GM21576 (cell line): Measurements from ENCODE around the gene CAPN5.
"Not testable (repeated sequence)": the region's sequence is repeated elsewhere in the genome, so short reads cannot be mapped to it uniquely, and the experiment has no call there.

Experiments
- ATAC-seq: cut with Tn5 transposase; IDR thresholded peaks from one replicate; pipeline ENCODE4 v1.9.1; 2021; ENCODE audit warnings: mild to moderate bottlenecking, moderate library complexity; ENCODE audit not compliant: unreplicated experiment

CAPN5 gene

DNA sequence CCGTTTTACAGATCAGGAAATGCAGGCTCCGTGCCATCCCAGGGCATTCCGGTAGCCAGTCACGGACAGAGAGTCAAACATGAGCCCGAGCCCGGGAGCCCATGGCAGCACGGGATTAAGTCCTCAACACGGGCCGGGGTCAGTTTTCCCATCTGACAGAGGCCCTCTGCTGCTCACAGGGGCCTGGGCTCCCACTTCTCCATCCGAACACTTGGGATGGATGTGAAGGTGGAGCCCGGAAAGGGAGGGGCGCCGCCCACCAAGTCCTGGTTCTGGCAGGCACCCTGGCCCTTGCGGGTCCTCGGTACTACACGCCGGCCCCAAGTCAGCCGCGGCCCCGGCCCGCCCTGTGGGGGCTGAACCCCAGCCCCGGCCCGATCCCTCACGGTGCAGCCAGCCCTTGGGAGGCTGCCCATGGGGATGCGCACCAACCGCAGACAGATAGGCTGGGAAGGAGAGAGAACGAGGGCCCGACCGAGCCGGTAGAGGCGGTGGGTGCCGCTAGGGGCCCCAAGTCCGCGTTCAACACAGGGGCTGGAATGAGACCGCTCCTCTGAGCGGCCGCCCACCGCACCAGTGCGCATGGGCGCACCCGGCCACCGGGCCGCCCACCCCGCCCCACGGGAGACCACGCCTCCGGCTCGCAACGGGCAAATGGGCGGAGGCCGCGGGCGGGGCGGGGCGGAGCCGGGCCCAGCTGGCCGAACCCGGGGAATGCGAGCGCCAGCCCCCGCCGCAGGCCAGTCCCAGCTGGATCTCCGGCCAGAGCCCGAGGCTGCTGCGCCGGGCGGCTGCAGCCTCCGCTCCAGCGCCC is at the start of gene CAPN5:
Gene CAPN5, plus strand, starts transcription at position 743 of the 814 bp plus-strand sequence. CDS start 17,916 bp downstream, outside the sequence.
- ATAC-seq: peak; percentile 88

DNA sequence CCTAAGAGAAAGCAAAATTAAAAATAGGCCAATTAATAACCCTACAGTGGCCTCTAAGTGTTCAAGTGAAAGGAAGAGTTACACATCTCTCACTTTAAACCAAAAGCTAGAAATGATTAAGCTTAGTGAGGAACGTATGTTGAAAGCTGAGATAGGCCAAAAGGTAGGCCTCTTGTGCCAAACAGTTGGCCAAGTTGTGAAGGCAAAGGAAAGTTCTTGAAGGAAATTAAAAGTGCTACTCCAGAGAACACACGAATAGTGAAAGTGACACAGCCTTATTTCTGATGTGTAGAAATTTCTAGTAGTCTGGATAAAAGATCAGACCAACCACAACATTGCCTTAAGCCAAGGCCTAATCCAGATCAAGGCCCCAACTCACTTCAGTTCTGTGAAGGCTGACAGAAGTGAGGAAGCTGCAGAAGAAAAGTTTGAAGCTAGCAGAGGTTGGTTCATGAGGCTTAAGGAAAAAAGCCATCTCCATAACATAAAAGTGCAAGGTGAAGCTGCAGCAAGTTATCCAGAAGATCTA is 48.3 kb upstream of the CAPN5 start:
- ATAC-seq: not testable (repeated sequence)

DNA sequence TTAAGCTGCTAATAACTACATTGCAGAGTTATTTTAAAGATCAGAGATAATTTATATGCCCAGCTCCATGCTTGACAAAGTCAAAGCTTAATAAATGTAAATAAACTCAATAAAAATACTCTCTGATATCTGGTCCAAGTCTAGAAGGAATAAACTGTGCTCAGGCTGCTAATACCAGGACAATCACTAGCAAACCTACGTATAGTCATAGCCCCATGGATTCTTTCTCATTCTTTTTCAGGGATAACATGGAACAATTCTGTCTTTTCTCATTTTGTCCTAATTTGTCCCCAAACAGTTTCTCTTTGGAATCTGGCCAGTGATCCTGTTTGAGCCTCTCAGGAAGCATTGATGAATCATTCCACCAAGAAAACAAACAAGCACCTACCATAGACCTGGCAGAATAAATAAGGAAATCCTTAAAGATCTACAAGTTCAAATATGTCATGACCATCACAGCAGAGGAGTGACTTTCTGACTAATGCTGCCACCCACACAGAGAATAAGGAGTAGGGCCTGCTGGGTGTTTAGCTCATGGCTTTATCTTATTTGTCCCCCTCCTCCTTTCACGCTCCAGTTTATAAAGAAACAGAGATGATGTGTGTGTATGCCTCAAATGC is 46.7 kb upstream of the CAPN5 start:
- ATAC-seq: no peak

DNA sequence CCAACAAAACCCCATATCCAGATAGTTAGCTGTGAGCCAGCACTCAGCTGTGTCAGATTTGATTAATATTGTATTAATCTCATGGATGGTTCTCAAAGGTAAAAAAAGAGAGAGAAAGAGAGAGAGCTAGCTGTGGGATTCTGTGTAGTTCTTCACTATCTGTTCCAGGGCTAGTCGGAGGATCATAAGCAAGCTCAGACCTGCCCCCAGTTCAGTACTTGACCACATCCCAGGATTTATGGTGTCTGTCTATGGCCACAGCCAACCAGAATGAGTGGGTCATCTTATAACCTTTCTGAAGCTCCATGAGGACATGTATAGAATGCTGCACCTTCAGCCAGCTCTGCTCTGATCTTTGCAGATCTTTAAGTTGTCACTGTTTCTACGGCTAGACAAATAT is 46.0 kb upstream of the CAPN5 start:
- no peak for ATAC-seq

DNA sequence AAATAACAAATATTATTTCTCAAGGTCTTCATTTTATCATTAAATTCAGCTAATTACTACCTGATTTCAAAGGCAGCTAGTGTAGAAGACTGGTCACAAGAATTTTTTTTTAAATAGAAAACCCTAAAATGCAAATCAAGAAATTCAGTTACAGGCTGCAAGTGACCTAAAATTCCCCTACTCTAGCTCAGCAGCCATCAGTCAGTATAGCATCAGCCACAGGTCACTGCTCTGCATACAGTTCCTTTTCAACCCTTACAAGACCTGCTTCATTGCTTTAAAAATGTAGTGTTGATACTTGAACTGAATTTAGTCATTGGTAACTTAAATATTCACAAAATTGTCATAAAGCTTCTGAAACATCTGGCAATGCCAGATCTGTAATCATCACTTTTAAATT is 42.0 kb upstream of the CAPN5 start:
- no peak for ATAC-seq

DNA sequence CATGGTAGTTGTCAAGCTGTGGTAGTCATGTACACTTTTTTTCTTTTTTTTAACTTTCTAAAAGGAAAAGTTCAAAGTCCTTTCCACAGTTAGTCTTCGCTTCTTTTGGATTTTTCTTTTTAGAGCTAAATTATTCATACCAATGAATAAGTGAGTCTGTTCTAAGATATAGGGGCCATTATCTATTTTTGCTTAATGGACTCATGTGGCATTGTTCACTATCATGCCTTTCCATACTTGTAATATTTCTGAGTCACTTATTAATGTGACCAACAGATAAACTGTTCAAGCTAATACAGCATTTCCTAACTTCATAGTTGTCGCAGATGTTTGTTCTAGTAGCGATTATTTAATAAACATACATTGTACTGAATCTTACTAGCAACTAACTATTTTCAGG is 40.5 kb upstream of the CAPN5 start:
- no peak for ATAC-seq

DNA sequence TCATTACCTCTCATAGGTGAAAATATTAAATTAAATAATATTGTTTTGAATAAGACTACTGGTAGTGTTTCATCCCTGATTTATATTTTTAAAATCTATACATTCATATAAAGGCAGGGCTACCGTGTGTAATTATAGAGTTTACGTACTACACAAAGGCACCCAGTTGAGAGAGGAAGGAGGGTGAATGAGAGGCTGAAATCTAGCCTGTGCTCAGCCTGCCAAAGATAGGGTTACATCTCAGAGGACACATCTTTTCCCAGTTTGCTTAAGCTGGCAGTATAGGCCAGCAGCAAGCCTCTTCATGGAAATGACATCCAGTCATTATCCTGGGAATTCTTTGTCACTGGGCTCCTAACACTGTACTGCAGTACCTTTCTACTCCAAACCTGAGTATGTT is 40.0 kb upstream of the CAPN5 start:
- ATAC-seq: no peak

DNA sequence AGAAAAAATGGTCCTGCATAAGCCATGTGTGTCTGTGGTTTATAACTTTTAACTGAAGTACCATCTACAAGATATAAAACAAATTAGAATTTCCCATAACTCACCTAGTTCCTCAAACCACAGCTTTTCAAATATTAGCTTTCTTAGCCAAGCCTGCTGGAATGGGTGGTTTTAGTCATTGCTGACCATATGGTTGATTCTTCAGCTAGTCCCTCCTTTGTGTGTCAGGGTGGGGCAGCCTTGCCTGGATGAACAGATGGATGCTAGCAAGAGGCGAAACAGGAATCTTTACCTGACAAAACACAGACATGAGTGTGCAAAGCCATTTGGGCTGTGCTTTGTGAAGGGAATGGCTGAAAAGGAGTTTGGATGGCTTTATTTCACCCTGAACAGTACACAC is 39.5 kb upstream of the CAPN5 start:
- ATAC-seq: no peak

DNA sequence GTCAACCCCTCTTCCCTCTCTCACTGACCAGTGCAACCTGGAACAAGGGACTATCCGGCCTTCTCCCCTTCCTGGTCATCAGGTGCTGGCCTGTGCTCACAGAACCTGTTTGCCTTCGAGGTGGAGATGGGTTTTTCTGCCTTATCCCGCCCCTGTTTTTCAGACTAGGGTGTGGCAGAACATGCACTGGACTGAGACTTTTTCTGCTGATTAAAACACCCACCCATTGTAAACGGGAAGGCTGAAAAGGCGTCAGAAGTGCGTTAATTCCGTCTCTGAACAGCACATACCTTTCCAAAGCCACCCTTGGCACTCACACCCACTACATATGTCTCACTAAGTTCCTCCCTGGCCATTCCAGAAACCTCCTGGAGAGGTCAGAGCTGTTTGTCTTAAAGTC is 36.9 kb upstream of the CAPN5 start:
- ATAC-seq: no peak

DNA sequence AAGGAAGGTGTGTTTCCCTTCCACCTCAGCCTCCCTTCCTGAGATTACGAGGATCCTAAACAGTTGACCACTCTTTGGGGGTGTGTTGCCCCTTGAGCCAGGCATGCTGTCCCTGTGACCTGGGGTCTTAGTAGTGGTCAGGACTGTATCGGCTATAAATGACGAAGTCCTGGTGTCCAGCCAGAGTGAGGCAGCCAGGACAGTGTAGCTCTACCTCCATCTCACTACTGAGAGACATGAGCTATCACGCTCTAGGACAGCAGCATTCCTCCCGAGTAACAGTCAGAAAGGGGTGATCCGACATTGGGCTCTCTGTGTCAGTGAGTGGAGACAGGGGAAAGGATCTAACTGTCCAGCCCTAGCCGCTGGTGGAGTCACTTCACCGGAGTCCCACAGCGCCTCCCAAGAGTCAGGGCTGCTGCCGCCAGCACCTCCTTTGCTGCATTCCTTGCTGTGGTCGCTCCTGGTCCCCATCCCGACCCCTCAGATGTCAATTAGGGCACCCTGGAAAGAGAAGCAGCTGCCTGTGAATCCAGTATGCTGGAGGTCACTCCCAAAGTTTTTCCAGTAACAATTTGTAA is 35.8 kb upstream of the CAPN5 start:
- ATAC-seq: no peak

DNA sequence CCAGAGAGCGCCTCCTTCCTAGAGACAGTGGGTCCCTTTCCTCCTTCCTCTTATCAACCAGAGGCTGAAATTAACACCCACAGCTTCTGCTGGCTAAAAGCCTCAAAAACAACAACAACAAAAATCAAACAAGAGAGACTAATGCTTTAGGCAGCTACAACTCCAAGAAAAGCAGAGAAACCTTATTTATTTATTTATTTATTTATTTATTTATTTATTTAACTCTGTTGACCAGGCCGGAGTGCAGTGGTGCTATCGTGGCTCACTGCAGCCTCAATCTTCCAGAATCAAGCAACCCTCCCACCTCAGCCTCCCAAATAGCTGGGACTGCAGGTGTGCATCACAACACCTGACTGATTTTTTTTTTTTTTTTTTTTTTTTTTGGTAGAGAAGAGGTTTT is 35.2 kb upstream of the CAPN5 start:
- ATAC-seq: no peak

DNA sequence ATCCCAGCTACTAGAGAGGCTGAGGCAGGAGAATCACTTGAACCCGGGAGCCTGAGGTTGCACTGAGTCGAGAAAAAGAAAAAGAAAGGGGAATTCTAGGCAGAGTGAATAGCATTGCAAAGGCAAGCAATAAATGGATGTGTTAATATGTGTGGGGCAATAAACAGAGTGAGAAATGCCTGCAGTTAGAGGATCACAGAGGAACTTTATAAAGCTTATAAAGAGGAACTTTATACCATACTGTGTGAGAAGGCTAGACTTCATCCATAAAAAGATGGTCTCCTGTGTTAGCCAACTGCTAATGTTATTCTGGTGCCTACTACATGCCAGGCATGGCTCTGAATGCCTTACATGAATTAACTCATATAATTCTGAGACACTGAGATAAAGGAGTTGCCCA is 31.7 kb upstream of the CAPN5 start:
- ATAC-seq: no peak

DNA sequence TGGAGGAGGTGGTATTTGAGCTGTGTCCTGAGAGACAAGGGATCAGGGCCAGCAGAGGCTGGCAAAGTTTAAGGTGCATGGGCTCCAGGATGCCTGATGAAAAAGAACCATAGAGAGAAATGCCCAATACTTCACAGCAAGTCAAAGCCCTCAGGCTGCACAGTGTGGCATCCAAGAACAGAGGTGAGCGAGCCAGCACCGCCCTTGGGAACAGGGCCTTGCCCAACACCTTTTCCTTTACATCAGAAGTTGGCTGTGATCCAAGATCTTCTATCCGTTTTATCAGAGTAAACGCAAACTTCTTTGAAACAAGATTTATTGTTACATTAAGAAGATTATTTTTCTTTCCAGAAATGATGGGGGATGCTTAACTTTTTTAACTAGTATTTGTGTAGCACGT is 31.2 kb upstream of the CAPN5 start:
- ATAC-seq: no peak

DNA sequence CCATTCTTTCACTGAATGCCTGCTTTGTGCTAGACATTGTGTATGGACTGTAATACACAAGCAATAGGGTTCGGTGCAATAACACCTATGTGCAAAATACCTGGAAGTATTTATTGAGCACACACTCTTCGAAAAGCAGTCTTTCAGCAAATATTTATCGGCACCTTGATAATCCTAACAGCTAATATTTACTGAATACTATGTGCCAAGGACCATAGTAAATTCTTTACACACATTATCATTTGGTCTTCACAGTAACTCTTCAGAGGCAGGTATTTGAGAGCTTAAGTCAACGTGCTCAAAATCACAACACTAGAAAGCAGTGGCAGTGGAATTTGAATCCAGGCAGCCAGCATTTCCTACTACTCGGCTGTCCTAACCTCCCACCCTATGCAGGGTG is 30.4 kb upstream of the CAPN5 start:
- no peak for ATAC-seq

DNA sequence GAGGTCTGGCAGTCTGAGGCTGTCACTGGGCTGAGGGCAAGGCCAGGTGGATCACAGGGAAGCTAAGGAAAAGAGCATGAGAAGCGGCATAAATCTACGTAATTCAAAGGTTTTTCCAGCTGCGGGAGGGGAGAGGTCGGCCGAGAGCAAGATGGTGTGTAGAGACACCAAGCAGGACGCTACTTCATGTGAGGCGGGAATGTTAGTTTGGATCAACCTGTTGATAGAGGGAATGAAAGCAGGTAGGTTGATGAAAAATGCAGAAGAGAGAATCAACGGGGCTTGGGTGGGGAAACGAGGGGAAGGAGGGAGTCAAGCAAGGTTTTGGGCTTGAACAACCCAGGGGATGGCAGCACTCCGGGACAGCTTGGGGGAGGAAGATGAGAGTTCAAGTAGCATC is 29.7 kb upstream of the CAPN5 start:
- ATAC-seq: no peak

DNA sequence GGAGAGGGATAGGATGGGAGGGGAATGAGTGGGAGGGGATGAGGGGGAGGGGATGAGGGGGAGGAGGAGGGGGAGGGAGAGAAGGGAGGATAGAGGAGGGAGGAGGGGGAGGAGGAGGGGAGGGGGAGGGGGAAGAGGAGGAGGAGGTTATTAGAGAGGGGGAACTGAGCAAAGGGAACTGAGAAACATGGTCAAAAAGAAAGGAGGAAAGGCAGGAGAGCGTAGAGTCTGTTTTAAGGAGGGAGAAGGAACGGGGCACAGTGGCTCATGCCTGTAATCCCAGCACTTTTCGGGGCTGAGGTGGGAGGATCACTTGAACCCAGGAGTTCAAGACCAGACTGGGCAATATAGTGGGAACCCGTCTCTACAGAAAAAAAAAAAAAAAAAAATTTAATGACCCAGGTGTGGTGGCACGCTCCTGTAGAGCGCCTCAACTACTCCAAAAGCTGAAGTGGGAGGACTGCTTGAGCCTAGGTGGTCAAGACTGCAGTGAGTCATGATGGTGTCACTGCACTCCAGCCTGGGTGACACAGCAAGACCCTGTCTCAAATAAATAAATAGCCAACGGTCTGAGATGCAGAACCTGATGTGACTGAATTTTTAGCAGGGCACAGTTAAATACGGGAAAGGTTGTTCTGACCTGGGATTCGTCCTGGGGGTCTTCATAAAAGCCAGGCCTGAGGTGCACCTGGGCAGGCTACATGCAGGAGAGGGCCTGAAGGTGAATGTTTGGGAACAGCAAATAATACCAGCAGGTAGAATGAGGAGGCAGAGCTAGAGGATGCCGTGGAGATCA is 28.5 kb upstream of the CAPN5 start:
- no peak for ATAC-seq

DNA sequence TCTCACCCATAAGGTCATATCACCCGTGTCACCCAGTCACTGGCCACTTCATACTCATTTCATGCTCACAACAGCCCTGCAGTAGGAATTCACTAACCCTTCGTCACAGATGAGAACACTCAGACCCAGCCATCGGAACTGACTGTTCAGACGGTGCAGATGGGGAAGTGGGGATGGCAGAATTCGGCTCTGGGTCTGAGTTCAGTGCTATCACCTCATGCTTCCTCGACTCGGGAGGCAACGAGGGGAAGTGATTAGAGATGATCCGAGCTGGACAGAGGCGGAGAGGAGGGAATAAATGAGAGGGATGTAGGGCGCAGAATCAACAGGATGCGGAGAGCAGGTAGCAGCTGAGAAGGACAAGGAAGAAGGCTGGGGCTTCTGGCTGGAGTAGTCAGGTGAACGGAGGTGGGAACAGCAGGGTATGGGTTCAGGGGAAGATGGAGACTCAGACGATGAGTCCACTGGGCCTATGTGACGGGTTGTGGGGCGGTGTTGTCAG is 27.9 kb upstream of the CAPN5 start:
- no peak for ATAC-seq

DNA sequence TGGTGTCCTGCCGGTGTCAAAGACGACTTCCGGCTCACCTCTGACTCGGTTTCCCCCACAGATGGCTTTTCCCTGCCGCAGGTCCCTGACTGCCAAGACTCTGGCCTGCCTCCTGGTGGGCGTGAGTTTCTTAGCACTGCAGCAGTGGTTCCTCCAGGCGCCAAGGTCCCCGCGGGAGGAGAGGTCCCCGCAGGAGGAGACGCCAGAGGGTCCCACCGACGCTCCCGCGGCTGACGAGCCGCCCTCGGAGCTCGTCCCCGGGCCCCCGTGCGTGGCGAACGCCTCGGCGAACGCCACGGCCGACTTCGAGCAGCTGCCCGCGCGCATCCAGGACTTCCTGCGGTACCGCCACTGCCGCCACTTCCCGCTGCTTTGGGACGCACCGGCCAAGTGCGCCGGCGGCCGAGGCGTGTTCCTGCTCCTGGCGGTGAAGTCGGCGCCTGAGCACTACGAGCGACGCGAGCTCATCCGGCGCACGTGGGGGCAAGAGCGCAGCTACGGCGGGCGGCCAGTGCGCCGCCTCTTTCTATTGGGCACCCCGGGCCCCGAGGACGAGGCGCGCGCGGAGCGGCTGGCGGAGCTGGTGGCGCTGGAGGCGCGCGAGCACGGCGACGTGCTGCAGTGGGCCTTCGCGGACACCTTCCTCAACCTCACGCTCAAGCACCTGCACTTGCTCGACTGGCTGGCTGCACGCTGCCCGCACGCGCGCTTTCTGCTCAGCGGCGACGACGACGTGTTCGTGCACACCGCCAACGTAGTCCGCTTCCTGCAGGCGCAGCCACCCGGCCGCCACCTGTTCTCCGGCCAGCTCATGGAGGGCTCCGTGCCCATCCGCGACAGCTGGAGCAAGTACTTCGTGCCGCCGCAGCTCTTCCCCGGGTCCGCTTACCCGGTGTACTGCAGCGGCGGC is 27.0 kb upstream of the CAPN5 start:
- ATAC-seq: no peak

DNA sequence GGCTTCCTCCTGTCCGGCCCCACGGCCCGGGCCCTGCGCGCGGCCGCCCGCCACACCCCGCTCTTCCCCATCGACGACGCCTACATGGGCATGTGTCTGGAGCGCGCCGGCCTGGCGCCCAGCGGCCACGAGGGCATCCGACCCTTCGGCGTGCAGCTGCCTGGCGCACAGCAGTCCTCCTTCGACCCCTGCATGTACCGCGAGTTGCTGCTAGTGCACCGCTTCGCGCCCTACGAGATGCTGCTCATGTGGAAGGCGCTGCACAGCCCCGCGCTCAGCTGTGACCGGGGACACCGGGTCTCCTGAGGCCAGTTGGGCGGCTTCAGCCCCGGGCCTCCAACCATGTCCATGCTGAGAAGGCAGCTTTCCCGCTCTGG is 26.4 kb upstream of the CAPN5 start:
- no peak for ATAC-seq

DNA sequence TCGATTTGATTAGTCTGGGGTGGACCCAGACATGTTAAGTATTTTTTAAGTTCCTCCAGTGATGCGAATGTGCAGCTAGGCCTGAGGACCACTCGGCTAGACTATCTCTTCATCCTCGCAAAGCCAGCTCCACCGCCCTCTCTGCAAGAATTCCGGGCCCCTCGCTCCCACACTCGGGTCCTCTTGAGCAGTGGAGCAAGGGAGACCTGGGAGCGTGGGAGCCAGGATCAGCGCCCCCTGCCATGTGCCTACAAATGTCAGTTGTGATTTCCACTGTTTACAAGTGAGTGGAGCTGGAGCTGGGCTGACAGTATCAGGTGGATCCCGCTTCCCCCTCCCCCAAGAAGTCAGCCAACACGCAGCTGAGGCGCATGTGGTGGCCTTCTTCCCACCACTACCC is 25.9 kb upstream of the CAPN5 start:
- no peak for ATAC-seq
